ENCODE data around the gene C18orf63.
"Not testable (repeated sequence)": the region's sequence is repeated elsewhere in the genome, so short reads cannot be mapped to it uniquely, and the experiment has no call there.

- not testable (repeated sequence) for TF ChIP-seq CTCF (IDR thresholded peaks at IDR 0.05); POLR2A (IDR thresholded peaks at IDR 0.05); EP300 (IDR thresholded peaks at IDR 0.05; ENCODE audit: low read depth)
Observed at GRCh38 chr18:74285583-74285982, 30.1 kb upstream of the C18orf63 start.

All from transverse colon (tissue), 3 donors.